DOHH2 (cell line): ENCODE data around the gene NDUFC1.

Experiments used
- EZH2phosphoT487 ChIP-seq: fragments of 200-600 bp; sonication (generic); IDR thresholded peaks from 2 replicates; pipeline ENCODE4 v1.6.1; 2017; ENCODE audit warnings: borderline replicate concordance, mild to moderate bottlenecking, antibody characterized with exemption, low read length, moderate library complexity, mixed read lengths
- TF ChIP-seq, protein P1 (sequence below): fragments of 200-600 bp; sonication (generic); IDR thresholded peaks from one replicate; pipeline ENCODE4 v1.5.1; 2014; ENCODE audit warnings: antibody characterized with exemption, mild to moderate bottlenecking, low read depth, low read length; ENCODE audit not compliant: poor library complexity, severe bottlenecking

DNA sequence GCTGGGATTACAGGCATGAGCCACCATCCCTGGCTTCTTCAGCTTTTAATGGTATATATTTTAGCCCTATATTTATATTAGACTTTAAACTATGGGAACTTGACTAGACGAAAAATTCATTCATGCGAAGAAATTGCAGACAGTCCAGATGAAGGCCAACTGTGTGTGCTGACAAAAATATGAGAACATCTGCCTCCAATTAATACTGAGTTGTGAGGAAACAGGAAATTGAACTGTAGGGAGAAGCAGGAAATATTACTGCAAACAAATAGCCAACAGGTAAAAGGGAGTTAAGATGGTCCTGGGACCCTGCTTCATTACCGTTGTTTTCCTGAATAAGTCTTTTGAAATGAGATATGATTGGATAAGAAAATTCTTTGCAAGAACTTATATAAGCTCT is 48.6 kb downstream of the NDUFC1 start:
- TF ChIP-seq, protein P1, sequence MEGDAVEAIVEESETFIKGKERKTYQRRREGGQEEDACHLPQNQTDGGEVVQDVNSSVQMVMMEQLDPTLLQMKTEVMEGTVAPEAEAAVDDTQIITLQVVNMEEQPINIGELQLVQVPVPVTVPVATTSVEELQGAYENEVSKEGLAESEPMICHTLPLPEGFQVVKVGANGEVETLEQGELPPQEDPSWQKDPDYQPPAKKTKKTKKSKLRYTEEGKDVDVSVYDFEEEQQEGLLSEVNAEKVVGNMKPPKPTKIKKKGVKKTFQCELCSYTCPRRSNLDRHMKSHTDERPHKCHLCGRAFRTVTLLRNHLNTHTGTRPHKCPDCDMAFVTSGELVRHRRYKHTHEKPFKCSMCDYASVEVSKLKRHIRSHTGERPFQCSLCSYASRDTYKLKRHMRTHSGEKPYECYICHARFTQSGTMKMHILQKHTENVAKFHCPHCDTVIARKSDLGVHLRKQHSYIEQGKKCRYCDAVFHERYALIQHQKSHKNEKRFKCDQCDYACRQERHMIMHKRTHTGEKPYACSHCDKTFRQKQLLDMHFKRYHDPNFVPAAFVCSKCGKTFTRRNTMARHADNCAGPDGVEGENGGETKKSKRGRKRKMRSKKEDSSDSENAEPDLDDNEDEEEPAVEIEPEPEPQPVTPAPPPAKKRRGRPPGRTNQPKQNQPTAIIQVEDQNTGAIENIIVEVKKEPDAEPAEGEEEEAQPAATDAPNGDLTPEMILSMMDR: no peak
- no peak for TF ChIP-seq EZH2phosphoT487
